WTC11 (cell line): ENCODE measurements around the gene EIF3M. TPM values are rescaled to one million over a fixed set of nuclear protein-coding genes. Genes with fewer than 3 reads are reported as not detected.

ENCODE experiments used
- ATAC-seq: fragments of 200-7000 bp; cut with Tn5 transposase; 2 replicates; pipeline ENCODE4 v1.10.0; 2021; ENCODE audit warnings: mild to moderate bottlenecking, moderate library complexity
- CTCF ChIA-PET: fragments of 300-600 bp; sonication (Branson Sonifier 250); formaldehyde crosslinking; loops from one replicate; lab custom pipeline; 2021; ENCODE audit warnings: antibody characterized with exemption; lab: Charles Lee
- POLR2A ChIA-PET: fragments of 350-600 bp; sonication (Branson Sonifier 250); formaldehyde crosslinking; loops from one replicate; lab custom pipeline; 2021; ENCODE audit warnings: antibody characterized with exemption; lab: Charles Lee
- DNase-seq: peaks from one replicate; pipeline ENCODE4 v3.0.0; 2021; ENCODE audit warnings: low spot score
- H3K27ac Mint-ChIP-seq: 2 replicates; pipeline ENCODE4 v1.8.0; 2021; ENCODE audit warnings: mixed read lengths
- H3K27me3 Mint-ChIP-seq: 2 replicates; pipeline ENCODE4 v1.8.0; 2021; ENCODE audit warnings: low read depth, mild to moderate bottlenecking, moderate library complexity, mixed read lengths
- H3K36me3 Mint-ChIP-seq: 2 replicates; pipeline ENCODE4 v1.8.0; 2021; ENCODE audit warnings: mixed read lengths
- H3K4me1 Mint-ChIP-seq: 2 replicates; pipeline ENCODE4 v1.8.0; 2022; ENCODE audit warnings: mixed read lengths
- H3K4me3 Mint-ChIP-seq: 2 replicates; pipeline ENCODE4 v1.8.0; 2021; ENCODE audit warnings: mild to moderate bottlenecking, moderate library complexity, mixed read lengths
- H3K9me3 Mint-ChIP-seq: 2 replicates; pipeline ENCODE4 v1.8.0; 2021; ENCODE audit warnings: mixed read lengths
- ERG ChIP-seq: fragments of 250-450 bp; sonication (Bioruptor Pico); IDR thresholded peaks from 2 replicates; pipeline ENCODE4 v1.8.0; 2021; ENCODE audit warnings: mild to moderate bottlenecking
- ESRRA ChIP-seq: sonication (generic); formaldehyde crosslinking; IDR thresholded peaks from 2 replicates; pipeline ENCODE4 v1.8.1; 2022; ENCODE audit warnings: mild to moderate bottlenecking, missing genetic modification reagents, borderline replicate concordance
- GRHL2 ChIP-seq: fragments of 250-450 bp; sonication (Bioruptor Pico); IDR thresholded peaks from 2 replicates; pipeline ENCODE4 v1.8.0; 2022; ENCODE audit warnings: mild to moderate bottlenecking, moderate library complexity; ENCODE audit not compliant: insufficient replicate concordance, severe bottlenecking
- HMGA2 ChIP-seq: fragments of 250-450 bp; sonication (Bioruptor Pico); IDR thresholded peaks from 2 replicates; pipeline ENCODE4 v1.4.0; 2021; ENCODE audit warnings: mild to moderate bottlenecking, moderate library complexity
- NR3C1 ChIP-seq: sonication (generic); formaldehyde crosslinking; conservative IDR thresholded peaks from 2 replicates; pipeline ENCODE4 v1.8.1; 2023; ENCODE audit warnings: low read depth, mild to moderate bottlenecking, missing genetic modification reagents
- OVOL2 ChIP-seq: fragments of 250-450 bp; sonication (Bioruptor Pico); IDR thresholded peaks from 2 replicates; pipeline ENCODE4 v1.9.0; 2021; ENCODE audit warnings: mild to moderate bottlenecking, borderline replicate concordance
- PRRX2 ChIP-seq: fragments of 250-450 bp; sonication (Bioruptor Pico); IDR thresholded peaks from 2 replicates; pipeline ENCODE4 v1.8.0; 2021; ENCODE audit warnings: mild to moderate bottlenecking
- SMAD4 ChIP-seq: sonication (generic); formaldehyde crosslinking; IDR thresholded peaks from 2 replicates; pipeline ENCODE4 v1.8.0; 2022; ENCODE audit warnings: mild to moderate bottlenecking, missing genetic modification reagents
- TEAD4 ChIP-seq: sonication (generic); formaldehyde crosslinking; IDR thresholded peaks from 2 replicates; pipeline ENCODE4 v1.8.0; 2022; ENCODE audit warnings: mild to moderate bottlenecking, missing genetic modification reagents
- TP53 ChIP-seq: sonication (generic); formaldehyde crosslinking; IDR thresholded peaks from 2 replicates; pipeline ENCODE4 v1.8.1; 2023; ENCODE audit warnings: mild to moderate bottlenecking, missing genetic modification reagents
- ZNF121 ChIP-seq: sonication (generic); formaldehyde crosslinking; IDR thresholded peaks from 2 replicates; pipeline ENCODE4 v1.8.0; 2023; ENCODE audit warnings: missing genetic modification reagents
- ZNF281 ChIP-seq: sonication (generic); formaldehyde crosslinking; IDR thresholded peaks from 2 replicates; pipeline ENCODE4 v1.8.0; 2023; ENCODE audit warnings: mild to moderate bottlenecking, missing genetic modification reagents
- ZNF416 ChIP-seq: fragments of 250-450 bp; sonication (Bioruptor Pico); IDR thresholded peaks from 2 replicates; pipeline ENCODE4 v1.9.0; 2021; ENCODE audit warnings: mild to moderate bottlenecking, inconsistent platforms
- ZNF671 ChIP-seq: fragments of 250-450 bp; sonication (Bioruptor Pico); IDR thresholded peaks from 2 replicates; pipeline ENCODE4 v1.8.0; 2021; ENCODE audit warnings: mild to moderate bottlenecking
- total RNA-seq: library from RNA; stranded (reverse); gene quantifications from 3 replicates; pipeline ENCODE4 v1.2.3, GENCODE V29; 2021
- TF ChIP-seq, protein P1 (sequence below): sonication (generic); formaldehyde crosslinking; IDR thresholded peaks from 2 replicates; pipeline ENCODE4 v1.8.1; 2022; ENCODE audit warnings: mild to moderate bottlenecking, moderate library complexity, missing genetic modification reagents
- TF ChIP-seq, protein P2 (sequence below): fragments of 250-450 bp; sonication (Bioruptor Pico); IDR thresholded peaks from 2 replicates; pipeline ENCODE4 v2.1.2; 2022; ENCODE audit warnings: mild to moderate bottlenecking, moderate library complexity
- TF ChIP-seq, protein P3 (sequence below): sonication (generic); formaldehyde crosslinking; conservative IDR thresholded peaks from 2 replicates; pipeline ENCODE4 v1.8.1; 2022; ENCODE audit warnings: mild to moderate bottlenecking, missing genetic modification reagents
- TF ChIP-seq, protein P4 (sequence below): sonication (generic); formaldehyde crosslinking; IDR thresholded peaks from 2 replicates; pipeline ENCODE4 v1.8.1; 2023; ENCODE audit warnings: mild to moderate bottlenecking, missing genetic modification reagents, moderate library complexity
- TF ChIP-seq, protein P5 (sequence below): fragments of 250-450 bp; sonication (Bioruptor Pico); IDR thresholded peaks from 2 replicates; pipeline ENCODE4 v1.9.0; 2021; ENCODE audit warnings: mild to moderate bottlenecking, borderline replicate concordance
- TF ChIP-seq, protein P6 (sequence below): fragments of 200-600 bp; IDR thresholded peaks from 2 replicates; pipeline ENCODE4 v1.8.0; 2022; ENCODE audit warnings: antibody characterized with exemption
- TF ChIP-seq, protein P7 (sequence below): sonication (generic); formaldehyde crosslinking; IDR thresholded peaks from 2 replicates; pipeline ENCODE4 v1.8.1; 2023; ENCODE audit warnings: mild to moderate bottlenecking, missing genetic modification reagents

Gene EIF3M
- total RNA-seq, 1 experiment from 2014 or later: 365 TPM

GRCh38 chr11:32602657-32603415 is 19.2 kb downstream of the EIF3M start (continued):
- TF ChIP-seq, protein P1, sequence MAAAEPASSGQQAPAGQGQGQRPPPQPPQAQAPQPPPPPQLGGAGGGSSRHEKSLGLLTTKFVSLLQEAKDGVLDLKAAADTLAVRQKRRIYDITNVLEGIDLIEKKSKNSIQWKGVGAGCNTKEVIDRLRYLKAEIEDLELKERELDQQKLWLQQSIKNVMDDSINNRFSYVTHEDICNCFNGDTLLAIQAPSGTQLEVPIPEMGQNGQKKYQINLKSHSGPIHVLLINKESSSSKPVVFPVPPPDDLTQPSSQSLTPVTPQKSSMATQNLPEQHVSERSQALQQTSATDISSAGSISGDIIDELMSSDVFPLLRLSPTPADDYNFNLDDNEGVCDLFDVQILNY (CRISPR knock-in tag): no peak

DNA sequence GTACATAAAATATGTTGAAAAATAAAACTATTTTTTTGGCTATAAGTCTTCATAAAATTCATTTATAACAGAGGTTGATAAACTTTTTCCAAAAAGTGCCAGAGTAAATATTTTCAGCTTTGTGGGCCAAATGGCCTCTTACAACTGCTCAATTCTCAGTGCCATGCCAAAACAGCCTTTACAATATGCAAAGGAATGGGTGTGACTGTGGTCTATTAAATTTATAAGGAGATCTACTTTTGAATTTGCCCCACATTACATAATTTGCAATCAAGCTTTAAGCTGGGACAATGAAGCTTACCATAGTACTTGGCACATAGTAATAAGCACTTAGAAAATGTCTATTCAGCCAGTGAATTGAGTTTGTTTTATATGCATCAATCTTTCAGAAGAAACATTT is 22.6 kb downstream of the EIF3M start:
- no peak for DNase-seq
- TF ChIP-seq PRRX2 (CRISPR knock-in tag) (no peak), OVOL2 (CRISPR knock-in tag) (no peak), NR3C1 (CRISPR knock-in tag) (no peak), TEAD4 (CRISPR knock-in tag) (no peak), ZNF121 (no peak), TP53 (CRISPR knock-in tag) (no peak), HMGA2 (CRISPR knock-in tag) (no peak), ZNF671 (no peak), ESRRA (CRISPR knock-in tag) (no peak), ZNF281 (CRISPR knock-in tag) (no peak), ERG (no peak), SMAD4 (CRISPR knock-in tag) (no peak), GRHL2 (CRISPR knock-in tag) (no peak), ZNF416 (no peak)
- TF ChIP-seq, protein P2, sequence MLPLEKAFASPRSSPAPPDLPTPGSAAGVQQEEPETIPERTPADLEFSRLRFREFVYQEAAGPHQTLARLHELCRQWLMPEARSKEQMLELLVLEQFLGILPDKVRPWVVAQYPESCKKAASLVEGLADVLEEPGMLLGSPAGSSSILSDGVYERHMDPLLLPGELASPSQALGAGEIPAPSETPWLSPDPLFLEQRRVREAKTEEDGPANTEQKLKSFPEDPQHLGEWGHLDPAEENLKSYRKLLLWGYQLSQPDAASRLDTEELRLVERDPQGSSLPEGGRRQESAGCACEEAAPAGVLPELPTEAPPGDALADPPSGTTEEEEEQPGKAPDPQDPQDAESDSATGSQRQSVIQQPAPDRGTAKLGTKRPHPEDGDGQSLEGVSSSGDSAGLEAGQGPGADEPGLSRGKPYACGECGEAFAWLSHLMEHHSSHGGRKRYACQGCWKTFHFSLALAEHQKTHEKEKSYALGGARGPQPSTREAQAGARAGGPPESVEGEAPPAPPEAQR: no peak
- TF ChIP-seq, protein P3, sequence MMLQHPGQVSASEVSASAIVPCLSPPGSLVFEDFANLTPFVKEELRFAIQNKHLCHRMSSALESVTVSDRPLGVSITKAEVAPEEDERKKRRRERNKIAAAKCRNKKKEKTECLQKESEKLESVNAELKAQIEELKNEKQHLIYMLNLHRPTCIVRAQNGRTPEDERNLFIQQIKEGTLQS (CRISPR knock-in tag): no peak
- TF ChIP-seq, protein P4, sequence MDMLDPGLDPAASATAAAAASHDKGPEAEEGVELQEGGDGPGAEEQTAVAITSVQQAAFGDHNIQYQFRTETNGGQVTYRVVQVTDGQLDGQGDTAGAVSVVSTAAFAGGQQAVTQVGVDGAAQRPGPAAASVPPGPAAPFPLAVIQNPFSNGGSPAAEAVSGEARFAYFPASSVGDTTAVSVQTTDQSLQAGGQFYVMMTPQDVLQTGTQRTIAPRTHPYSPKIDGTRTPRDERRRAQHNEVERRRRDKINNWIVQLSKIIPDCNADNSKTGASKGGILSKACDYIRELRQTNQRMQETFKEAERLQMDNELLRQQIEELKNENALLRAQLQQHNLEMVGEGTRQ (CRISPR knock-in tag): no peak
- TF ChIP-seq, protein P5, sequence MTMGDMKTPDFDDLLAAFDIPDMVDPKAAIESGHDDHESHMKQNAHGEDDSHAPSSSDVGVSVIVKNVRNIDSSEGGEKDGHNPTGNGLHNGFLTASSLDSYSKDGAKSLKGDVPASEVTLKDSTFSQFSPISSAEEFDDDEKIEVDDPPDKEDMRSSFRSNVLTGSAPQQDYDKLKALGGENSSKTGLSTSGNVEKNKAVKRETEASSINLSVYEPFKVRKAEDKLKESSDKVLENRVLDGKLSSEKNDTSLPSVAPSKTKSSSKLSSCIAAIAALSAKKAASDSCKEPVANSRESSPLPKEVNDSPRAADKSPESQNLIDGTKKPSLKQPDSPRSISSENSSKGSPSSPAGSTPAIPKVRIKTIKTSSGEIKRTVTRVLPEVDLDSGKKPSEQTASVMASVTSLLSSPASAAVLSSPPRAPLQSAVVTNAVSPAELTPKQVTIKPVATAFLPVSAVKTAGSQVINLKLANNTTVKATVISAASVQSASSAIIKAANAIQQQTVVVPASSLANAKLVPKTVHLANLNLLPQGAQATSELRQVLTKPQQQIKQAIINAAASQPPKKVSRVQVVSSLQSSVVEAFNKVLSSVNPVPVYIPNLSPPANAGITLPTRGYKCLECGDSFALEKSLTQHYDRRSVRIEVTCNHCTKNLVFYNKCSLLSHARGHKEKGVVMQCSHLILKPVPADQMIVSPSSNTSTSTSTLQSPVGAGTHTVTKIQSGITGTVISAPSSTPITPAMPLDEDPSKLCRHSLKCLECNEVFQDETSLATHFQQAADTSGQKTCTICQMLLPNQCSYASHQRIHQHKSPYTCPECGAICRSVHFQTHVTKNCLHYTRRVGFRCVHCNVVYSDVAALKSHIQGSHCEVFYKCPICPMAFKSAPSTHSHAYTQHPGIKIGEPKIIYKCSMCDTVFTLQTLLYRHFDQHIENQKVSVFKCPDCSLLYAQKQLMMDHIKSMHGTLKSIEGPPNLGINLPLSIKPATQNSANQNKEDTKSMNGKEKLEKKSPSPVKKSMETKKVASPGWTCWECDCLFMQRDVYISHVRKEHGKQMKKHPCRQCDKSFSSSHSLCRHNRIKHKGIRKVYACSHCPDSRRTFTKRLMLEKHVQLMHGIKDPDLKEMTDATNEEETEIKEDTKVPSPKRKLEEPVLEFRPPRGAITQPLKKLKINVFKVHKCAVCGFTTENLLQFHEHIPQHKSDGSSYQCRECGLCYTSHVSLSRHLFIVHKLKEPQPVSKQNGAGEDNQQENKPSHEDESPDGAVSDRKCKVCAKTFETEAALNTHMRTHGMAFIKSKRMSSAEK (CRISPR knock-in tag): no peak
- TF ChIP-seq, protein P6, sequence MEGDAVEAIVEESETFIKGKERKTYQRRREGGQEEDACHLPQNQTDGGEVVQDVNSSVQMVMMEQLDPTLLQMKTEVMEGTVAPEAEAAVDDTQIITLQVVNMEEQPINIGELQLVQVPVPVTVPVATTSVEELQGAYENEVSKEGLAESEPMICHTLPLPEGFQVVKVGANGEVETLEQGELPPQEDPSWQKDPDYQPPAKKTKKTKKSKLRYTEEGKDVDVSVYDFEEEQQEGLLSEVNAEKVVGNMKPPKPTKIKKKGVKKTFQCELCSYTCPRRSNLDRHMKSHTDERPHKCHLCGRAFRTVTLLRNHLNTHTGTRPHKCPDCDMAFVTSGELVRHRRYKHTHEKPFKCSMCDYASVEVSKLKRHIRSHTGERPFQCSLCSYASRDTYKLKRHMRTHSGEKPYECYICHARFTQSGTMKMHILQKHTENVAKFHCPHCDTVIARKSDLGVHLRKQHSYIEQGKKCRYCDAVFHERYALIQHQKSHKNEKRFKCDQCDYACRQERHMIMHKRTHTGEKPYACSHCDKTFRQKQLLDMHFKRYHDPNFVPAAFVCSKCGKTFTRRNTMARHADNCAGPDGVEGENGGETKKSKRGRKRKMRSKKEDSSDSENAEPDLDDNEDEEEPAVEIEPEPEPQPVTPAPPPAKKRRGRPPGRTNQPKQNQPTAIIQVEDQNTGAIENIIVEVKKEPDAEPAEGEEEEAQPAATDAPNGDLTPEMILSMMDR: no peak
- TF ChIP-seq, protein P7, sequence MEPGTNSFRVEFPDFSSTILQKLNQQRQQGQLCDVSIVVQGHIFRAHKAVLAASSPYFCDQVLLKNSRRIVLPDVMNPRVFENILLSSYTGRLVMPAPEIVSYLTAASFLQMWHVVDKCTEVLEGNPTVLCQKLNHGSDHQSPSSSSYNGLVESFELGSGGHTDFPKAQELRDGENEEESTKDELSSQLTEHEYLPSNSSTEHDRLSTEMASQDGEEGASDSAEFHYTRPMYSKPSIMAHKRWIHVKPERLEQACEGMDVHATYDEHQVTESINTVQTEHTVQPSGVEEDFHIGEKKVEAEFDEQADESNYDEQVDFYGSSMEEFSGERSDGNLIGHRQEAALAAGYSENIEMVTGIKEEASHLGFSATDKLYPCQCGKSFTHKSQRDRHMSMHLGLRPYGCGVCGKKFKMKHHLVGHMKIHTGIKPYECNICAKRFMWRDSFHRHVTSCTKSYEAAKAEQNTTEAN: no peak
- ChIA-PET POLR2A (no interaction called here), CTCF (no interaction called here)
- Mint-ChIP-seq H3K4me3 (no peak overlapping the region), H3K27ac (no peak overlapping the region), H3K27me3 (no peaks in the 10 kb centered on the region; the same call in 1 of the 2 replicates), H3K36me3 (peaks cover 69% of the 10 kb centered on the region), H3K4me1 (no peaks in the 10 kb centered on the region), H3K9me3 (peaks cover 39% of the 10 kb centered on the region)
- ATAC-seq: no peak
